Measurements from ENCODE around the gene DDTL. TPM values are rescaled to one million over a fixed set of nuclear protein-coding genes. Genes with fewer than 3 reads are reported as not detected.

DDTL gene
- total and polyA plus RNA-seq, 2 donors (not counting 3 experiments of a cell fraction or from before 2014, with no cell fraction given), result 0.57 to 2.7 TPM

GRCh38 chr22:24006914-24007214, 40.2 kb downstream of the DDTL start:
- Histone ChIP-seq H3K79me2 (ENCODE audit: control insufficient read depth, insufficient read depth, low read length) (peaks cover 5% of the 10 kb centered on the region), H3K4me3 (replicated peaks in 1 of 3; ENCODE audit: insufficient read depth in 1 of 3, low read depth in 1 of 3, low read length in 3 of 3) (no peak overlapping the region), H3K4me1 (ENCODE audit: control insufficient read depth, extremely low read depth, insufficient read depth, low read length) (no peaks in the 10 kb centered on the region), H4K20me1 (replicated peaks; ENCODE audit: control insufficient read depth, extremely low read depth, insufficient read depth, low read length) (no peaks in the 10 kb centered on the region), H2AFZ (ENCODE audit: low read depth, low read length) (no peak overlapping the region), H3K27me3 (ENCODE audit: control insufficient read depth in 2 of 2, insufficient read depth in 2 of 2, low read length in 2 of 2) (no peaks in the 10 kb centered on the region), H3K27ac (ENCODE audit: insufficient read depth, low read depth, low read length) (no peak overlapping the region), H3K4me2 (ENCODE audit: insufficient read depth, low read length) (no peak overlapping the region), H3K9me3 (replicated peaks; ENCODE audit: control insufficient read depth, insufficient read depth, low read length) (no peaks in the 10 kb centered on the region), H3K9me1 (replicated peaks; ENCODE audit: control insufficient read depth, extremely low read depth, insufficient read depth, low read length) (no peaks in the 10 kb centered on the region), H3K36me3 (ENCODE audit: control insufficient read depth in 2 of 2, extremely low read depth in 1 of 2, insufficient read depth in 2 of 2, low read length in 2 of 2) (no peaks in the 10 kb centered on the region), H3K9ac (replicated peaks; ENCODE audit: extremely low read depth, insufficient read depth, low read length) (no peak overlapping the region)
- POLR2A ChIA-PET, result no interaction called here
- dilution Hi-C loops (cut with MboI; ENCODE audit: extremely low pct_ligation_motif_present, low sequenced_read_pairs), result no loop called here
- TF ChIP-seq EZH2 (IDR thresholded peaks at IDR 0.05; ENCODE audit: borderline replicate concordance, low read depth, low read length, severe bottlenecking) (no peak), FOS (IDR thresholded peaks at IDR 0.05; ENCODE audit: borderline replicate concordance, insufficient read depth, low read length) (no peak), CTCF (IDR thresholded peaks at IDR 0.05; ENCODE audit: extremely low read depth in 1 of 2, insufficient read depth in 1 of 2, low read depth in 1 of 2, low read length in 2 of 2) (no peak), POLR2AphosphoS5 (IDR thresholded peaks at IDR 0.05; ENCODE audit: insufficient read depth, low read depth, low read length) (no peak)
- intact Hi-C loops (cut with micrococcal nuclease), result no loop called here
- CTCF ChIA-PET, result interaction anchor here (1.3 kb wide), 1 partner anchor 24 kb away, joined by 3 read pairs; no protein-coding TSS in a partner anchor
- DNase-seq (ENCODE audit: low read depth, low spot score), result no peak
- no TSS peak for BruUV-seq (replicated peaks)
- no peak for FAIRE-seq

GRCh38 chr22:24007253-24008021, 40.7 kb downstream of the DDTL start:
- H3K36me3 ChIP-seq (ENCODE audit: control insufficient read depth in 2 of 2, extremely low read depth in 1 of 2, insufficient read depth in 2 of 2, low read length in 2 of 2), result no peaks in the 10 kb centered on the region
- no peak overlapping the region for H3K9ac ChIP-seq (replicated peaks; ENCODE audit: extremely low read depth, insufficient read depth, low read length)
- dilution Hi-C loops (cut with MboI; ENCODE audit: extremely low pct_ligation_motif_present, low sequenced_read_pairs) (no loop called here), intact Hi-C loops (cut with micrococcal nuclease) (no loop called here)
- no peak overlapping the region for H3K4me3 ChIP-seq (replicated peaks in 1 of 3; ENCODE audit: insufficient read depth in 1 of 3, low read depth in 1 of 3, low read length in 3 of 3)
- H4K20me1 ChIP-seq (replicated peaks; ENCODE audit: control insufficient read depth, extremely low read depth, insufficient read depth, low read length), result no peaks in the 10 kb centered on the region
- DNase-seq (ENCODE audit: low read depth, low spot score) (no peak), FAIRE-seq (no peak)
- H2AFZ ChIP-seq (ENCODE audit: low read depth, low read length), result no peak overlapping the region
- CTCF ChIA-PET, result interaction anchor here (1.3 kb wide), 1 partner anchor 23 kb away, joined by 3 read pairs; no protein-coding TSS in a partner anchor
- peaks cover 3% of the 10 kb centered on the region for H3K4me1 ChIP-seq (ENCODE audit: control insufficient read depth, extremely low read depth, insufficient read depth, low read length)
- no peaks in the 10 kb centered on the region for H3K9me3 ChIP-seq (replicated peaks; ENCODE audit: control insufficient read depth, insufficient read depth, low read length)
- H3K27ac ChIP-seq (ENCODE audit: insufficient read depth, low read depth, low read length), result no peak overlapping the region
- POLR2A ChIA-PET, result no interaction called here
- no peaks in the 10 kb centered on the region for H3K27me3 ChIP-seq (ENCODE audit: control insufficient read depth in 2 of 2, insufficient read depth in 2 of 2, low read length in 2 of 2)
- no peaks in the 10 kb centered on the region for H3K9me1 ChIP-seq (replicated peaks; ENCODE audit: control insufficient read depth, extremely low read depth, insufficient read depth, low read length)
- H3K79me2 ChIP-seq (ENCODE audit: control insufficient read depth, insufficient read depth, low read length), result peaks cover 10% of the 10 kb centered on the region
- TF ChIP-seq MAX (IDR thresholded peaks at IDR 0.05; ENCODE audit: insufficient read depth, insufficient read length) (no peak), FOS (IDR thresholded peaks at IDR 0.05; ENCODE audit: borderline replicate concordance, insufficient read depth, low read length) (no peak), GATA2 (IDR thresholded peaks at IDR 0.05; ENCODE audit: insufficient read depth, insufficient read length, low read depth, low read length) (no peak), MYC (IDR thresholded peaks at IDR 0.05; ENCODE audit: low read depth, low read length) (no peak)
- no peak overlapping the region for H3K4me2 ChIP-seq (ENCODE audit: insufficient read depth, low read length)
- BruUV-seq (replicated peaks), result no TSS peak
